GM23338 (cell line): ENCODE results near the gene TEAD2. TPM values are rescaled to one million over a fixed set of nuclear protein-coding genes. Genes with fewer than 3 reads are reported as not detected.

Source experiments
- ATAC-seq: fragments of 200-7000 bp; cut with Tn5 transposase; 3 replicates; pipeline ENCODE4 v1.9.1; 2020
- DNase-seq: peaks from one replicate; pipeline ENCODE4 v3.0.0-alpha.2; 2015; ENCODE audit warnings: low spot score
- H2AFZ ChIP-seq: fragments of 200-600 bp; sonication (generic); 2 replicates; pipeline ENCODE4 v1.8.0; 2016; ENCODE audit warnings: antibody characterized with exemption, mild to moderate bottlenecking, moderate library complexity
- H3F3A ChIP-seq: fragments of 200-600 bp; sonication (generic); replicated peaks from 2 replicates; pipeline ENCODE4 v1.8.0; 2017; ENCODE audit warnings: antibody characterized with exemption, mixed run types, low read depth
- H3K27ac ChIP-seq: fragments of 200-600 bp; sonication (generic); 2 replicates; pipeline ENCODE4 v1.6.1; 2016; ENCODE audit warnings: low read depth
- H3K27me3 ChIP-seq: fragments of 200-600 bp; sonication (generic); 2 replicates; pipeline ENCODE4 v1.8.0; 2016; ENCODE audit warnings: mild to moderate bottlenecking, mixed run types, moderate library complexity; ENCODE audit not compliant: insufficient read depth
- H3K36me3 ChIP-seq: fragments of 200-600 bp; sonication (generic); 2 replicates; pipeline ENCODE4 v1.8.0; 2016; ENCODE audit warnings: mild to moderate bottlenecking; ENCODE audit not compliant: insufficient read depth
- H3K4me1 ChIP-seq: fragments of 200-600 bp; sonication (generic); 2 replicates; pipeline ENCODE4 v1.8.0; 2016; ENCODE audit warnings: mild to moderate bottlenecking, moderate library complexity; ENCODE audit not compliant: insufficient read depth
- H3K4me2 ChIP-seq: fragments of 200-600 bp; sonication (generic); 2 replicates; pipeline ENCODE4 v1.7.1; 2017; ENCODE audit warnings: mixed run types
- H3K4me3 ChIP-seq: fragments of 200-600 bp; sonication (generic); 2 replicates; pipeline ENCODE4 v1.6.1; 2016; ENCODE audit warnings: mixed run types
- H3K79me2 ChIP-seq: fragments of 200-600 bp; sonication (generic); replicated peaks from 2 replicates; pipeline ENCODE4 v1.8.0; 2017; ENCODE audit warnings: mild to moderate bottlenecking; ENCODE audit not compliant: insufficient read depth
- H3K9me2 ChIP-seq: fragments of 200-600 bp; sonication (generic); 2 replicates; pipeline ENCODE4 v1.8.0; 2017; ENCODE audit not compliant: insufficient read depth
- H4K20me1 ChIP-seq: fragments of 200-600 bp; sonication (generic); replicated peaks from 2 replicates; pipeline ENCODE4 v1.8.0; 2017; ENCODE audit warnings: mild to moderate bottlenecking; ENCODE audit not compliant: insufficient read depth
- H3K27ac Mint-ChIP-seq: 2 replicates; pipeline ENCODE4 v1.8.0; 2020; ENCODE audit warnings: inconsistent platforms, mild to moderate bottlenecking, moderate library complexity, mixed read lengths
- H3K27me3 Mint-ChIP-seq: 3 replicates; pipeline ENCODE4 v1.8.0; 2022; ENCODE audit warnings: low read depth, mild to moderate bottlenecking, moderate library complexity, mixed read lengths, inconsistent platforms; ENCODE audit not compliant: insufficient read depth, poor library complexity
- H3K36me3 Mint-ChIP-seq: 3 replicates; pipeline ENCODE4 v1.8.0; 2021; ENCODE audit warnings: low read depth, mild to moderate bottlenecking, inconsistent platforms, moderate library complexity, mixed read lengths
- H3K4me1 Mint-ChIP-seq: 3 replicates; pipeline ENCODE4 v1.8.0; 2020; ENCODE audit warnings: mild to moderate bottlenecking, inconsistent platforms, mixed read lengths
- H3K4me3 Mint-ChIP-seq: 3 replicates; pipeline ENCODE4 v1.8.0; 2021; ENCODE audit warnings: moderate library complexity, mild to moderate bottlenecking, inconsistent platforms, mixed read lengths
- H3K9me3 Mint-ChIP-seq: 3 replicates; pipeline ENCODE4 v1.8.0; 2020; ENCODE audit warnings: moderate library complexity, mild to moderate bottlenecking, inconsistent platforms, mixed read lengths
- CREB1 ChIP-seq: fragments of 250-450 bp; sonication (Bioruptor Pico); IDR thresholded peaks from 2 replicates; pipeline ENCODE4 v1.5.0; 2020; ENCODE audit warnings: low read depth, mild to moderate bottlenecking, moderate library complexity
- EZH2 ChIP-seq: fragments of 200-600 bp; sonication (generic); IDR thresholded peaks from one replicate; pipeline ENCODE4 v1.8.0; 2017; ENCODE audit warnings: antibody characterized with exemption, mild to moderate bottlenecking, low read depth; ENCODE audit not compliant: unreplicated experiment
- EZH2phosphoT487 ChIP-seq: fragments of 200-600 bp; sonication (generic); IDR thresholded peaks from one replicate; pipeline ENCODE4 v1.8.1; 2018; ENCODE audit warnings: antibody characterized with exemption; ENCODE audit not compliant: unreplicated experiment
- JUNB ChIP-seq: IDR thresholded peaks from one replicate; pipeline ENCODE4 v1.6.1; 2016; ENCODE audit warnings: antibody characterized with exemption; ENCODE audit not compliant: unreplicated experiment
- NANOG ChIP-seq: IDR thresholded peaks from 2 replicates; pipeline ENCODE4 v1.6.1; 2016; ENCODE audit warnings: antibody characterized with exemption, borderline replicate concordance
- POLR2AphosphoS5 ChIP-seq: IDR thresholded peaks from 2 replicates; pipeline ENCODE4 v1.6.1; 2016; ENCODE audit warnings: antibody characterized with exemption, low read depth
- STAT1 ChIP-seq: IDR thresholded peaks from one replicate; pipeline ENCODE4 v1.6.1; 2016; ENCODE audit warnings: antibody characterized with exemption; ENCODE audit not compliant: unreplicated experiment
- ZNF331 ChIP-seq: fragments of 250-450 bp; sonication (Bioruptor Pico); IDR thresholded peaks from 2 replicates; pipeline ENCODE4 v1.5.0; 2020; ENCODE audit warnings: low read depth, mild to moderate bottlenecking, moderate library complexity
- polyA plus RNA-seq: library from polyadenylated mRNA; unstranded; fragments of >200 nt; fragmentation: Nextera tagmentation; extraction: Ambion mirVana; gene quantifications from 2 replicates; pipeline ENCODE4 v1.2.1, GENCODE V29; 2016
- total RNA-seq: library from RNA; depleted of rRNA; stranded (reverse); fragments of >200 nt; shearing (Covaris generic); gene quantifications from 2 replicates; pipeline ENCODE4 v1.2.3, GENCODE V29; 2014
- TF ChIP-seq, protein P1 (sequence below), 2 experiments: fragments of 200-600 bp in 1 of 2; sonication (generic) in 1 of 2; conservative IDR thresholded peaks; 2 replicates each; pipeline versions ENCODE4 v1.5.1 to v1.6.1; 2016 to 2017; ENCODE audit warnings: antibody characterized with exemption in 2 of 2, low read depth in 2 of 2, mild to moderate bottlenecking in 2 of 2, moderate library complexity in 1 of 2
- TF ChIP-seq, protein P2 (sequence below): fragments of 250-450 bp; sonication (Bioruptor Pico); IDR thresholded peaks from 2 replicates; pipeline ENCODE4 v1.5.0; 2020; ENCODE audit warnings: mild to moderate bottlenecking, moderate library complexity
- TF ChIP-seq, protein P3 (sequence below): IDR thresholded peaks from one replicate; pipeline ENCODE4 v1.6.1; 2018; ENCODE audit warnings: antibody characterized with exemption; ENCODE audit not compliant: unreplicated experiment
- TF ChIP-seq, protein P4 (sequence below): IDR thresholded peaks from 2 replicates; pipeline ENCODE4 v1.6.1; 2016; ENCODE audit warnings: antibody characterized with exemption

Gene TEAD2
- total and polyA plus RNA-seq, 2 experiments from 2014 or later, result 30.3 to 82.5 TPM

DNA sequence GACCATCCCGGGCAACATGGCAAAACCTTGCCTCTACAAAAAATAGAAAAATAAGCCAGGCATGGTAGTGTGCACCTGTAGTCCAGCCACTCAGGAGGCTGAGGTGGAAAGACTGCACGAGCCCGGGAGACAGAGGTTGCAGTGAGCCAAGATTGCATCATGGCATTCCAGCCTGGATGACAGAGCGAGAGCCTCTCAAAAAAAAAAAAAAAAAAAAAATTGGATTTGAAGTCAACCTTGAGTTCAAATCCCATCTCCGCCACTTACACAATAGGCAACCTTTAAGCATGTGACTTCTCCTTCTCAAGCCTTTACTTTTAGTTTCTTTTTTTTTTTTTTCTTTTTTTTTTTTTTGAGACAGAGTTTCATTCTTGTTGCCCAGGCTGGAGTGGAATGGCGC lies 37.8 kb upstream of the TEAD2 start:
- H4K20me1 ChIP-seq, result no peaks in the 10 kb centered on the region
- no peak overlapping the region for H3K4me2 ChIP-seq
- Mint-ChIP-seq H3K9me3 (no peaks in the 10 kb centered on the region; the same call in 2 of the 3 replicates), H3K4me1 (peaks cover 49% of the 10 kb centered on the region), H3K4me3 (no peak overlapping the region), H3K27me3 (peaks cover 29% of the 10 kb centered on the region), H3K36me3 (no peaks in the 10 kb centered on the region), H3K27ac (no peak overlapping the region)
- H3K79me2 ChIP-seq, result no peaks in the 10 kb centered on the region
- TF ChIP-seq JUNB, result no peak
- TF ChIP-seq, protein P1, sequence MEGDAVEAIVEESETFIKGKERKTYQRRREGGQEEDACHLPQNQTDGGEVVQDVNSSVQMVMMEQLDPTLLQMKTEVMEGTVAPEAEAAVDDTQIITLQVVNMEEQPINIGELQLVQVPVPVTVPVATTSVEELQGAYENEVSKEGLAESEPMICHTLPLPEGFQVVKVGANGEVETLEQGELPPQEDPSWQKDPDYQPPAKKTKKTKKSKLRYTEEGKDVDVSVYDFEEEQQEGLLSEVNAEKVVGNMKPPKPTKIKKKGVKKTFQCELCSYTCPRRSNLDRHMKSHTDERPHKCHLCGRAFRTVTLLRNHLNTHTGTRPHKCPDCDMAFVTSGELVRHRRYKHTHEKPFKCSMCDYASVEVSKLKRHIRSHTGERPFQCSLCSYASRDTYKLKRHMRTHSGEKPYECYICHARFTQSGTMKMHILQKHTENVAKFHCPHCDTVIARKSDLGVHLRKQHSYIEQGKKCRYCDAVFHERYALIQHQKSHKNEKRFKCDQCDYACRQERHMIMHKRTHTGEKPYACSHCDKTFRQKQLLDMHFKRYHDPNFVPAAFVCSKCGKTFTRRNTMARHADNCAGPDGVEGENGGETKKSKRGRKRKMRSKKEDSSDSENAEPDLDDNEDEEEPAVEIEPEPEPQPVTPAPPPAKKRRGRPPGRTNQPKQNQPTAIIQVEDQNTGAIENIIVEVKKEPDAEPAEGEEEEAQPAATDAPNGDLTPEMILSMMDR (conservative IDR thresholded peaks at IDR 0.05; ENCODE audit: low read depth in 2 of 2), result no peak
- no peak for TF ChIP-seq CREB1 (CRISPR knock-in tag)
- TF ChIP-seq EZH2, result no peak
- TF ChIP-seq, protein P2, sequence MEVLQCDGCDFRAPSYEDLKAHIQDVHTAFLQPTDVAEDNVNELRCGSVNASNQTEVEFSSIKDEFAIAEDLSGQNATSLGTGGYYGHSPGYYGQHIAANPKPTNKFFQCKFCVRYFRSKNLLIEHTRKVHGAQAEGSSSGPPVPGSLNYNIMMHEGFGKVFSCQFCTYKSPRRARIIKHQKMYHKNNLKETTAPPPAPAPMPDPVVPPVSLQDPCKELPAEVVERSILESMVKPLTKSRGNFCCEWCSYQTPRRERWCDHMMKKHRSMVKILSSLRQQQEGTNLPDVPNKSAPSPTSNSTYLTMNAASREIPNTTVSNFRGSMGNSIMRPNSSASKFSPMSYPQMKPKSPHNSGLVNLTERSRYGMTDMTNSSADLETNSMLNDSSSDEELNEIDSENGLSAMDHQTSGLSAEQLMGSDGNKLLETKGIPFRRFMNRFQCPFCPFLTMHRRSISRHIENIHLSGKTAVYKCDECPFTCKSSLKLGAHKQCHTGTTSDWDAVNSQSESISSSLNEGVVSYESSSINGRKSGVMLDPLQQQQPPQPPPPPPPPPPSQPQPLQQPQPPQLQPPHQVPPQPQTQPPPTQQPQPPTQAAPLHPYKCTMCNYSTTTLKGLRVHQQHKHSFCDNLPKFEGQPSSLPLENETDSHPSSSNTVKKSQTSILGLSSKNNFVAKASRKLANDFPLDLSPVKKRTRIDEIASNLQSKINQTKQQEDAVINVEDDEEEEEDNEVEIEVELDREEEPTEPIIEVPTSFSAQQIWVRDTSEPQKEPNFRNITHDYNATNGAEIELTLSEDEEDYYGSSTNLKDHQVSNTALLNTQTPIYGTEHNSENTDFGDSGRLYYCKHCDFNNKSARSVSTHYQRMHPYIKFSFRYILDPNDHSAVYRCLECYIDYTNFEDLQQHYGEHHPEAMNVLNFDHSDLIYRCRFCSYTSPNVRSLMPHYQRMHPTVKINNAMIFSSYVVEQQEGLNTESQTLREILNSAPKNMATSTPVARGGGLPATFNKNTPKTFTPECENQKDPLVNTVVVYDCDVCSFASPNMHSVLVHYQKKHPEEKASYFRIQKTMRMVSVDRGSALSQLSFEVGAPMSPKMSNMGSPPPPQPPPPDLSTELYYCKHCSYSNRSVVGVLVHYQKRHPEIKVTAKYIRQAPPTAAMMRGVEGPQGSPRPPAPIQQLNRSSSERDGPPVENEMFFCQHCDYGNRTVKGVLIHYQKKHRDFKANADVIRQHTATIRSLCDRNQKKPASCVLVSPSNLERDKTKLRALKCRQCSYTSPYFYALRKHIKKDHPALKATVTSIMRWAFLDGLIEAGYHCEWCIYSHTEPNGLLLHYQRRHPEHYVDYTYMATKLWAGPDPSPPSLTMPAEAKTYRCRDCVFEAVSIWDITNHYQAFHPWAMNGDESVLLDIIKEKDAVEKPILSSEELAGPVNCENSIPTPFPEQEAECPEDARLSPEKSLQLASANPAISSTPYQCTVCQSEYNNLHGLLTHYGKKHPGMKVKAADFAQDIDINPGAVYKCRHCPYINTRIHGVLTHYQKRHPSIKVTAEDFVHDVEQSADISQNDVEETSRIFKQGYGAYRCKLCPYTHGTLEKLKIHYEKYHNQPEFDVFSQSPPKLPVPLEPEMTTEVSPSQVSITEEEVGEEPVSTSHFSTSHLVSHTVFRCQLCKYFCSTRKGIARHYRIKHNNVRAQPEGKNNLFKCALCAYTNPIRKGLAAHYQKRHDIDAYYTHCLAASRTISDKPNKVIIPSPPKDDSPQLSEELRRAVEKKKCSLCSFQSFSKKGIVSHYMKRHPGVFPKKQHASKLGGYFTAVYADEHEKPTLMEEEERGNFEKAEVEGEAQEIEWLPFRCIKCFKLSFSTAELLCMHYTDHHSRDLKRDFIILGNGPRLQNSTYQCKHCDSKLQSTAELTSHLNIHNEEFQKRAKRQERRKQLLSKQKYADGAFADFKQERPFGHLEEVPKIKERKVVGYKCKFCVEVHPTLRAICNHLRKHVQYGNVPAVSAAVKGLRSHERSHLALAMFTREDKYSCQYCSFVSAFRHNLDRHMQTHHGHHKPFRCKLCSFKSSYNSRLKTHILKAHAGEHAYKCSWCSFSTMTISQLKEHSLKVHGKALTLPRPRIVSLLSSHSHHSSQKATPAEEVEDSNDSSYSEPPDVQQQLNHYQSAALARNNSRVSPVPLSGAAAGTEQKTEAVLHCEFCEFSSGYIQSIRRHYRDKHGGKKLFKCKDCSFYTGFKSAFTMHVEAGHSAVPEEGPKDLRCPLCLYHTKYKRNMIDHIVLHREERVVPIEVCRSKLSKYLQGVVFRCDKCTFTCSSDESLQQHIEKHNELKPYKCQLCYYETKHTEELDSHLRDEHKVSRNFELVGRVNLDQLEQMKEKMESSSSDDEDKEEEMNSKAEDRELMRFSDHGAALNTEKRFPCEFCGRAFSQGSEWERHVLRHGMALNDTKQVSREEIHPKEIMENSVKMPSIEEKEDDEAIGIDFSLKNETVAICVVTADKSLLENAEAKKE, result no peak
- no peak for TF ChIP-seq EZH2phosphoT487
- no peak for TF ChIP-seq NANOG
- TF ChIP-seq STAT1, result no peak
- TF ChIP-seq POLR2AphosphoS5, result no peak
- TF ChIP-seq ZNF331 (CRISPR knock-in tag), result no peak
- TF ChIP-seq, protein P3, sequence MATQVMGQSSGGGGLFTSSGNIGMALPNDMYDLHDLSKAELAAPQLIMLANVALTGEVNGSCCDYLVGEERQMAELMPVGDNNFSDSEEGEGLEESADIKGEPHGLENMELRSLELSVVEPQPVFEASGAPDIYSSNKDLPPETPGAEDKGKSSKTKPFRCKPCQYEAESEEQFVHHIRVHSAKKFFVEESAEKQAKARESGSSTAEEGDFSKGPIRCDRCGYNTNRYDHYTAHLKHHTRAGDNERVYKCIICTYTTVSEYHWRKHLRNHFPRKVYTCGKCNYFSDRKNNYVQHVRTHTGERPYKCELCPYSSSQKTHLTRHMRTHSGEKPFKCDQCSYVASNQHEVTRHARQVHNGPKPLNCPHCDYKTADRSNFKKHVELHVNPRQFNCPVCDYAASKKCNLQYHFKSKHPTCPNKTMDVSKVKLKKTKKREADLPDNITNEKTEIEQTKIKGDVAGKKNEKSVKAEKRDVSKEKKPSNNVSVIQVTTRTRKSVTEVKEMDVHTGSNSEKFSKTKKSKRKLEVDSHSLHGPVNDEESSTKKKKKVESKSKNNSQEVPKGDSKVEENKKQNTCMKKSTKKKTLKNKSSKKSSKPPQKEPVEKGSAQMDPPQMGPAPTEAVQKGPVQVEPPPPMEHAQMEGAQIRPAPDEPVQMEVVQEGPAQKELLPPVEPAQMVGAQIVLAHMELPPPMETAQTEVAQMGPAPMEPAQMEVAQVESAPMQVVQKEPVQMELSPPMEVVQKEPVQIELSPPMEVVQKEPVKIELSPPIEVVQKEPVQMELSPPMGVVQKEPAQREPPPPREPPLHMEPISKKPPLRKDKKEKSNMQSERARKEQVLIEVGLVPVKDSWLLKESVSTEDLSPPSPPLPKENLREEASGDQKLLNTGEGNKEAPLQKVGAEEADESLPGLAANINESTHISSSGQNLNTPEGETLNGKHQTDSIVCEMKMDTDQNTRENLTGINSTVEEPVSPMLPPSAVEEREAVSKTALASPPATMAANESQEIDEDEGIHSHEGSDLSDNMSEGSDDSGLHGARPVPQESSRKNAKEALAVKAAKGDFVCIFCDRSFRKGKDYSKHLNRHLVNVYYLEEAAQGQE, result no peak
- TF ChIP-seq, protein P4, sequence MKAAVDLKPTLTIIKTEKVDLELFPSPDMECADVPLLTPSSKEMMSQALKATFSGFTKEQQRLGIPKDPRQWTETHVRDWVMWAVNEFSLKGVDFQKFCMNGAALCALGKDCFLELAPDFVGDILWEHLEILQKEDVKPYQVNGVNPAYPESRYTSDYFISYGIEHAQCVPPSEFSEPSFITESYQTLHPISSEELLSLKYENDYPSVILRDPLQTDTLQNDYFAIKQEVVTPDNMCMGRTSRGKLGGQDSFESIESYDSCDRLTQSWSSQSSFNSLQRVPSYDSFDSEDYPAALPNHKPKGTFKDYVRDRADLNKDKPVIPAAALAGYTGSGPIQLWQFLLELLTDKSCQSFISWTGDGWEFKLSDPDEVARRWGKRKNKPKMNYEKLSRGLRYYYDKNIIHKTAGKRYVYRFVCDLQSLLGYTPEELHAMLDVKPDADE, result no peak
- DNase-seq (no peak), ATAC-seq (no peak)
- H2AFZ ChIP-seq, result no peak overlapping the region
- H3K27ac ChIP-seq, result no peak overlapping the region
- no peaks in the 10 kb centered on the region for H3K27me3 ChIP-seq
- peaks cover 9% of the 10 kb centered on the region; the same call in 1 of the 2 replicates for H3F3A ChIP-seq
- peaks cover 20% of the 10 kb centered on the region for H3K4me1 ChIP-seq
- H3K4me3 ChIP-seq, result no peak overlapping the region
- H3K36me3 ChIP-seq, result no peaks in the 10 kb centered on the region
- 0 out of 2 replicates have a peak, but pooled peaks cover 3% of the 10 kb centered on the region for H3K9me2 ChIP-seq
